ENCODE measurements around the gene UCN3. TPM values are rescaled to one million over a fixed set of nuclear protein-coding genes. Genes with fewer than 3 reads are reported as not detected.

UCN3 gene
- polyA plus RNA-seq, 3 donors: not detected

DNA sequence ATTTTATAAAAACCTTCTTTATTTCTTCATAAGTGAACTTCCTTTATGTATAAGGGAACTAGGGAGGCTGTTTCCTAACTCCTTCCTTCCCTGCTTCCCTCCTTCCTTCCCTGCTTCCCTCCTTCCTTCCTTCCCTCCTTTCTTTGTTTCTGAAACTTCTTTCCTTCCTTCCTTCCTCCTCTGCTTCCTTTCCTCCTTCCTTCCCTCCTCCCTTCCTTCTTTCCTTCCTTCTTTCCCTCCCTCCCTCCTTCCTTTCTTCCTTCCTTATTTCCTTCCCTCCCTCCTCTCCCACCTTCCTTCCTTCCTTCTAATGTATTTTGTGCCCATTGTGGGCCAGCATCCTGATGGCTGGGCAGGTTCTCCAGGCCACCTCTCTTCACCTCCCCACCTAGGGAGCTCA is 26.8 kb upstream of the UCN3 start:
- H3K4me3 ChIP-seq (replicated peaks in 1 of 3; ENCODE audit: low read depth in 2 of 3, low read length in 3 of 3): no peak overlapping the region
- Mint-ChIP-seq H3K9me3 (peaks cover 0 to 8% (median 2%) of the 10 kb centered on the region in 7 donors), H3K27ac (no peak overlapping the region), H3K4me3 (no peak overlapping the region), H3K36me3 (no peaks in the 10 kb centered on the region), H3K4me1 (peaks cover 12% of the 10 kb centered on the region), H3K27me3 (ENCODE audit: low read depth in 3 of 3) (peaks cover 0 to 5% (median 4%) of the 10 kb centered on the region in 3 donors)
- no peak overlapping the region for H3K9ac ChIP-seq (ENCODE audit: insufficient read depth, low read length, poor library complexity, severe bottlenecking)
- H4K20me1 ChIP-seq (ENCODE audit: insufficient read depth, low read length): no peaks in the 10 kb centered on the region
- no peak overlapping the region for H3K27ac ChIP-seq (ENCODE audit: low read depth in 1 of 2, low read length in 2 of 2)
- H3K9me3 ChIP-seq (replicated peaks in 1 of 2; ENCODE audit: control insufficient read depth in 1 of 2, insufficient read depth in 1 of 2, low read length in 2 of 2): no peaks in the 10 kb centered on the region
- H2AFZ ChIP-seq (ENCODE audit: insufficient read depth, low read depth, low read length, poor library complexity, severe bottlenecking): no peak overlapping the region
- no peak overlapping the region for H3K4me2 ChIP-seq (replicated peaks; ENCODE audit: extremely low read depth, low read length, poor library complexity, severe bottlenecking)
- H3K27me3 ChIP-seq (ENCODE audit: control insufficient read depth in 2 of 2, insufficient read depth in 2 of 2, low read length in 2 of 2): no peaks in the 10 kb centered on the region
- H3K79me2 ChIP-seq (ENCODE audit: insufficient read depth, low read length): no peaks in the 10 kb centered on the region
- no peaks in the 10 kb centered on the region for H3K36me3 ChIP-seq (replicated peaks in 1 of 2; ENCODE audit: control insufficient read depth in 1 of 2, insufficient read depth in 2 of 2, low read length in 2 of 2)
- TF ChIP-seq, protein P1, sequence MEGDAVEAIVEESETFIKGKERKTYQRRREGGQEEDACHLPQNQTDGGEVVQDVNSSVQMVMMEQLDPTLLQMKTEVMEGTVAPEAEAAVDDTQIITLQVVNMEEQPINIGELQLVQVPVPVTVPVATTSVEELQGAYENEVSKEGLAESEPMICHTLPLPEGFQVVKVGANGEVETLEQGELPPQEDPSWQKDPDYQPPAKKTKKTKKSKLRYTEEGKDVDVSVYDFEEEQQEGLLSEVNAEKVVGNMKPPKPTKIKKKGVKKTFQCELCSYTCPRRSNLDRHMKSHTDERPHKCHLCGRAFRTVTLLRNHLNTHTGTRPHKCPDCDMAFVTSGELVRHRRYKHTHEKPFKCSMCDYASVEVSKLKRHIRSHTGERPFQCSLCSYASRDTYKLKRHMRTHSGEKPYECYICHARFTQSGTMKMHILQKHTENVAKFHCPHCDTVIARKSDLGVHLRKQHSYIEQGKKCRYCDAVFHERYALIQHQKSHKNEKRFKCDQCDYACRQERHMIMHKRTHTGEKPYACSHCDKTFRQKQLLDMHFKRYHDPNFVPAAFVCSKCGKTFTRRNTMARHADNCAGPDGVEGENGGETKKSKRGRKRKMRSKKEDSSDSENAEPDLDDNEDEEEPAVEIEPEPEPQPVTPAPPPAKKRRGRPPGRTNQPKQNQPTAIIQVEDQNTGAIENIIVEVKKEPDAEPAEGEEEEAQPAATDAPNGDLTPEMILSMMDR (IDR thresholded peaks at IDR 0.05): no peak
- DNase-seq: no peak
- intact Hi-C loops (cut with micrococcal nuclease): no loop called here
- peaks cover 2 to 17% of the 10 kb centered on the region in 2 donors for H3K4me1 ChIP-seq (ENCODE audit: control insufficient read depth in 1 of 2, insufficient read depth in 2 of 2, low read length in 2 of 2)

DNA sequence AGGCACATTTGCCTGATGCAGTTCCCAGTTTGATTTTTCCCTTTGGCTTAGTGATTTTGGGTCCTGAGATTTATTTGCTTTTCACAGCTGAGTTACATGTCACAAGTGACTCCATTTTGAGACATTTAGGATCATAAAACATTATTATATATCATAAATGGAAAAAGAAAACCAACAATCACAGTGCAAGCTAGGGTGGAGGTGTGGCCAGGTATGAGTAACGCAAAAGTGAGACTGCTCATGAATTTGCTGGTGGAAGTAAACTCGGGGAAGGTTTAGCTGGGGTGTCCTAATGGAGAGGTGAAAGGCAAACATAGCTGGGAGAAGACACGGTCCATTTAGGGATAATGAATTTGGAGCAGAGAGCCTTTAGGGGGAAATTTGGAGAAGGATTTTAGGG is 21.7 kb upstream of the UCN3 start:
- no peaks in the 10 kb centered on the region for H4K20me1 ChIP-seq (ENCODE audit: insufficient read depth, low read length)
- no peak overlapping the region for H3K4me2 ChIP-seq (replicated peaks; ENCODE audit: extremely low read depth, low read length, poor library complexity, severe bottlenecking)
- no peaks in the 10 kb centered on the region for H3K36me3 Mint-ChIP-seq
- H3K9me3 ChIP-seq (replicated peaks in 1 of 2; ENCODE audit: control insufficient read depth in 1 of 2, insufficient read depth in 1 of 2, low read length in 2 of 2): no peaks in the 10 kb centered on the region
- TF ChIP-seq, protein P1 (IDR thresholded peaks at IDR 0.05): no peak
- H3K27me3 Mint-ChIP-seq (ENCODE audit: low read depth in 3 of 3): peaks cover 0 to 2% (median 0%) of the 10 kb centered on the region in 3 donors
- 94% methylated on average over 2 of the region's 3 CpGs for WGBS (ENCODE audit: insufficient coverage)
- no peak overlapping the region for H3K4me3 ChIP-seq (replicated peaks in 1 of 3; ENCODE audit: low read depth in 2 of 3, low read length in 3 of 3)
- intact Hi-C loops (cut with micrococcal nuclease): no loop called here
- no peaks in the 10 kb centered on the region for H3K79me2 ChIP-seq (ENCODE audit: insufficient read depth, low read length)
- H3K4me1 Mint-ChIP-seq: no peaks in the 10 kb centered on the region
- no peak overlapping the region for H2AFZ ChIP-seq (ENCODE audit: insufficient read depth, low read depth, low read length, poor library complexity, severe bottlenecking)
- DNase-seq: no peak
- peaks cover 0 to 7% (median 2%) of the 10 kb centered on the region in 7 donors for H3K9me3 Mint-ChIP-seq
- H3K9ac ChIP-seq (ENCODE audit: insufficient read depth, low read length, poor library complexity, severe bottlenecking): no peak overlapping the region
- H3K4me1 ChIP-seq (ENCODE audit: control insufficient read depth in 1 of 2, insufficient read depth in 2 of 2, low read length in 2 of 2): no peaks in the 10 kb centered on the region
- H3K4me3 Mint-ChIP-seq: no peak overlapping the region
- no peak overlapping the region for H3K27ac ChIP-seq (ENCODE audit: low read depth in 1 of 2, low read length in 2 of 2)
- no peak overlapping the region for H3K27ac Mint-ChIP-seq
- H3K27me3 ChIP-seq (ENCODE audit: control insufficient read depth in 2 of 2, insufficient read depth in 2 of 2, low read length in 2 of 2): no peaks in the 10 kb centered on the region
- no peaks in the 10 kb centered on the region for H3K36me3 ChIP-seq (replicated peaks in 1 of 2; ENCODE audit: control insufficient read depth in 1 of 2, insufficient read depth in 2 of 2, low read length in 2 of 2)
